Activated CD8-positive, alpha-beta T cell treated with anti-CD3 and anti-CD28 coated beads for 36 hours (primary cell): ENCODE measurements around the gene NOL4L. TPM values are rescaled to one million over a fixed set of nuclear protein-coding genes. Genes with fewer than 3 reads are reported as not detected.

Experiments used
- ATAC-seq: fragments of 200-7000 bp; cut with Tn5 transposase; one replicate; pipeline ENCODE4 v1.10.0; 2021; ENCODE audit warnings: mild to moderate bottlenecking, moderate library complexity
- CTCF ChIA-PET: fragments of 350-600 bp; sonication (Branson Sonifier 250); formaldehyde crosslinking; loops from one replicate; lab custom pipeline; 2021; ENCODE audit warnings: antibody characterized with exemption; lab: Charles Lee
- POLR2A ChIA-PET: fragments of 350-600 bp; sonication (Branson Sonifier 250); formaldehyde crosslinking; loops from one replicate; lab custom pipeline; 2021; ENCODE audit warnings: antibody characterized with exemption; lab: Charles Lee
- DNase-seq: peaks from one replicate; pipeline ENCODE4 v3.0.0-alpha.2; 2020
- H3K27ac Mint-ChIP-seq: one replicate; pipeline ENCODE4 v1.8.0; 2021; ENCODE audit warnings: mild to moderate bottlenecking, mixed read lengths
- H3K27me3 Mint-ChIP-seq: one replicate; pipeline ENCODE4 v1.8.0; 2021; ENCODE audit warnings: mixed read lengths
- H3K36me3 Mint-ChIP-seq: one replicate; pipeline ENCODE4 v1.8.0; 2021; ENCODE audit warnings: low read depth, mixed read lengths
- H3K4me1 Mint-ChIP-seq: one replicate; pipeline ENCODE4 v1.8.0; 2021; ENCODE audit warnings: low read depth, mixed read lengths
- H3K4me3 Mint-ChIP-seq: one replicate; pipeline ENCODE4 v1.8.0; 2021; ENCODE audit warnings: mild to moderate bottlenecking, moderate library complexity, mixed read lengths
- H3K9me3 Mint-ChIP-seq: one replicate; pipeline ENCODE4 v1.8.0; 2021; ENCODE audit warnings: mixed read lengths
- intact Hi-C: fragments of 100-400 bp; cut with micrococcal nuclease; formaldehyde crosslinking; loops from one replicate; pipeline ENCODE4 v1.10.0; 2022
- total RNA-seq, 2 experiments: library from RNA; stranded (reverse); gene quantifications; one replicate each; pipeline ENCODE4 v1.2.3, GENCODE V29; 2021
- TF ChIP-seq, protein P1 (sequence below): fragments of 200-600 bp; IDR thresholded peaks from one replicate; pipeline ENCODE4 v1.8.0; 2022; ENCODE audit warnings: antibody characterized with exemption, mild to moderate bottlenecking

NOL4L gene
- total RNA-seq, 2 experiments from 2014 or later, result 23.3 to 23.9 TPM

DNA sequence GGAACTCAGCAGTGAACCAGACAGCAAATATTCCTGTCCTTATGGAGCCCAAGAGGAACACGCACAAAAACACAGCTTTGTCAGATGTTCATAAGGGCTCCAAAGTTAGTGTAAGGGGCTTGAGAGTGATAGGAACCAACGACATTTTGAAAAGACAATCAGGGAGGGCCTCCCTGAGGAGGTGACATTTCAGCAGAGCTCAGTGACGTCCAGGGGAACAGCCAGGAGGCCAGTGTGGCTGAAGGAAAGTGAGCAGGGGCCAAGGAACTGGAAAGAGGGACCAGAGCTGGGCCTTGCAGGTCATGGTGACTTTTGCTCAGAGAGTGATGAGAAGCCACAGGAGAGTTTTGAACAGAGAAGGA is 16.1 kb downstream of the NOL4L start:
- no peaks in the 10 kb centered on the region for H3K36me3 Mint-ChIP-seq
- peaks cover 42% of the 10 kb centered on the region for H3K4me1 Mint-ChIP-seq
- POLR2A ChIA-PET, result interaction anchor here (1.3 kb wide), 1 partner anchor 17 kb away, joined by 5 read pairs; no protein-coding TSS in a partner anchor
- H3K27ac Mint-ChIP-seq, result peak overlapping the region; percentile 21
- ATAC-seq (no peak), DNase-seq (no peak)
- TF ChIP-seq, protein P1, sequence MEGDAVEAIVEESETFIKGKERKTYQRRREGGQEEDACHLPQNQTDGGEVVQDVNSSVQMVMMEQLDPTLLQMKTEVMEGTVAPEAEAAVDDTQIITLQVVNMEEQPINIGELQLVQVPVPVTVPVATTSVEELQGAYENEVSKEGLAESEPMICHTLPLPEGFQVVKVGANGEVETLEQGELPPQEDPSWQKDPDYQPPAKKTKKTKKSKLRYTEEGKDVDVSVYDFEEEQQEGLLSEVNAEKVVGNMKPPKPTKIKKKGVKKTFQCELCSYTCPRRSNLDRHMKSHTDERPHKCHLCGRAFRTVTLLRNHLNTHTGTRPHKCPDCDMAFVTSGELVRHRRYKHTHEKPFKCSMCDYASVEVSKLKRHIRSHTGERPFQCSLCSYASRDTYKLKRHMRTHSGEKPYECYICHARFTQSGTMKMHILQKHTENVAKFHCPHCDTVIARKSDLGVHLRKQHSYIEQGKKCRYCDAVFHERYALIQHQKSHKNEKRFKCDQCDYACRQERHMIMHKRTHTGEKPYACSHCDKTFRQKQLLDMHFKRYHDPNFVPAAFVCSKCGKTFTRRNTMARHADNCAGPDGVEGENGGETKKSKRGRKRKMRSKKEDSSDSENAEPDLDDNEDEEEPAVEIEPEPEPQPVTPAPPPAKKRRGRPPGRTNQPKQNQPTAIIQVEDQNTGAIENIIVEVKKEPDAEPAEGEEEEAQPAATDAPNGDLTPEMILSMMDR, result no peak
- CTCF ChIA-PET, result interaction anchor here (1.1 to 1.9 kb wide), 3 partner anchors 11 to 48 kb away, joined by 3 to 11 read pairs (median 4); no protein-coding TSS in a partner anchor
- H3K4me3 Mint-ChIP-seq, result no peak overlapping the region
- no peaks in the 10 kb centered on the region for H3K9me3 Mint-ChIP-seq
- intact Hi-C loops, result no loop called here
- no peaks in the 10 kb centered on the region for H3K27me3 Mint-ChIP-seq

DNA sequence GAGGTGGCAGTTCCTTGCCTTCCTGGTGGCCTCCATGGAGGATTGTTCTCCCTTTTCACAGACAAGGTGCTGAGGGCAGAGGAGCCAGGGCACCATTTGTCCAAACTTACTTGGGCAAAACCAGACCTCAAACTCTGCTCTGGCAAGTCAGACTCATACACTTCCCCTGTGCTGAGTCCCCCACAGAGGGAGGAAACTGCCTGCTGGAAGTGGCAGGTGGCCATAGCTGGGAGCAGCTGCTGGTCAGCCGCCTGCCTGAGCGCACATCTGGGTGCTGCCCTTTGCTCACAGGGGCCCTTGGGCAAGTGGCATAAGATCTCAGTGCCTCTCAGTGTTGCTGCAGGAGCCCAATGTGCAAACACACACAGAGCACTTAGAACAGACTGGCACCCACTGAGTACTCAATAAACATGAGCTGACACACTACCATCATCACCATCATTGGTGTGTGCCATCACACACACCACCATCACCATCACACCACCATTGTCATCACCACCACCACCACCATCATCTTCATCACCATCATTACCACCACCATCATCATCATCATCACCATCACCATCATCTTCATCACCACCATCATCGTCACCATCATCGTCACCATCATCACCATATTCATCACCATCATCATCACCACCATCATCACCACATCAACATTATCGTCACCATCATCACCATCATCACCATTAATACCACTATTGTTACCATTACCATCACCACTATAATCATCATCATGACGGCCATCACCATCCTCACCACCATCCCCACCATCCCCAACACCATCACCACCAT is 17.6 kb downstream of the NOL4L start:
- CTCF ChIA-PET, result interaction anchor here (0.6 to 1.9 kb wide), 3 partner anchors 9 to 126 kb away, joined by 3 to 7 read pairs (median 3); no protein-coding TSS in a partner anchor
- Mint-ChIP-seq H3K4me1 (peaks cover 40% of the 10 kb centered on the region), H3K36me3 (no peaks in the 10 kb centered on the region), H3K4me3 (no peak overlapping the region), H3K27me3 (no peaks in the 10 kb centered on the region), H3K9me3 (no peaks in the 10 kb centered on the region), H3K27ac (no peak overlapping the region)
- DNase-seq (no peak), ATAC-seq (no peak)
- POLR2A ChIA-PET, result interaction anchor here (1.1 to 2.4 kb wide), 6 partner anchors 9 to 30 kb away, joined by 3 to 6 read pairs (median 5); no protein-coding TSS in a partner anchor
- intact Hi-C loops, result no loop called here
- TF ChIP-seq, protein P1, result no peak

DNA sequence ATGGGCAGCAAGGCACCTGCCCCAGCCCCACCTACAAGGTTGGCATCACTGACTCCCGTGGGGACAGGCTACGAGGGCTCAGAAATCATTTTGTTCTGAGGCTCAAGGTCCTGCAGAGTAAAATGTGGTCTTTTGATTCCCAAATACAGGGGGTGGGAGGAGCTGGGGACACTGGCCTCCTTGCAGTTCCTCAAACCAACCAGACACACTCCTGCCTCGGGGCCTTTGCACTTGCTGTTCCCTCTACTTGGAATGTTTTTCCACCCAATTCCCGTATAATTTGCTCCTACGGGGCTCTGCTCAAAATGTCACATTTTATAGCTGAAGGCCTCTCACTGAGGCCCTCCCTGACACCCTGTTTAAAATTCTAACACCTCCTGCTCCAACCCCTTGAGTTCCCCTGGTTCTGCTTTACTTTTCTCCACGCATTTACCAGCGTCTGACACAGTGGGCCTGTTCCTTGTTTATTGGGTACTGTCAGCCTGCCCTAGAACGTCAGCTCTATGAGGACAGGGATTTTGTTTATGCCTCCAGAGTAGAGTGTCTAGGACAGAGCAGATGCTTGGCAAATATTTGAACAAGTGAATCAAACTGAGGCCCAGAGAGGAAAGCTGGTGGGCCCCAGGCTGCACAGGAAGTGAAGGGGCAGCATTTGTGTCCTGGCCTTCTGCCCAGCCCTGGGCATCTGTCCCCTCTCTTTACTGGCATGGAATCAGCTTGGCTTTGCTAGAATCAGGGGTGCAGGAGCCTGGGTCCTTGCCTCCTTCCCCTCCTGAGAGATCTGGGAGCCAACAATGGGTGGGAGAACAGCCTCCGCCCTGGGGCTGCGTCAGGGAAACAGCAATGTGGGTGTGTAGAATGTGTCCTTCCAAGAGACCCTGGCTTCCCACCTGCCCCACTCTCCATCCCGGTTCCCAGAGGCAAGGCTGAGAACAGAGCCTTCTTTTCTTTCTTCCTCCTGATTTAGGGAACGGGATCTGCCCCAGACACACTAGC is 18.5 kb downstream of the NOL4L start:
- Mint-ChIP-seq H3K27me3 (no peaks in the 10 kb centered on the region), H3K27ac (no peak overlapping the region), H3K4me3 (no peak overlapping the region), H3K4me1 (peaks cover 39% of the 10 kb centered on the region), H3K36me3 (no peaks in the 10 kb centered on the region), H3K9me3 (no peaks in the 10 kb centered on the region)
- intact Hi-C loops, result no loop called here
- TF ChIP-seq, protein P1, result no peak
- DNase-seq (no peak), ATAC-seq (no peak)
- CTCF ChIA-PET, result interaction anchor here (0.7 to 1.9 kb wide), 5 partner anchors 8 to 45 kb away, joined by 3 to 7 read pairs (median 3); no protein-coding TSS in a partner anchor
- POLR2A ChIA-PET, result interaction anchor here (0.7 to 2.4 kb wide), 8 partner anchors 9 to 42 kb away, joined by 3 to 6 read pairs (median 4); no protein-coding TSS in a partner anchor

DNA sequence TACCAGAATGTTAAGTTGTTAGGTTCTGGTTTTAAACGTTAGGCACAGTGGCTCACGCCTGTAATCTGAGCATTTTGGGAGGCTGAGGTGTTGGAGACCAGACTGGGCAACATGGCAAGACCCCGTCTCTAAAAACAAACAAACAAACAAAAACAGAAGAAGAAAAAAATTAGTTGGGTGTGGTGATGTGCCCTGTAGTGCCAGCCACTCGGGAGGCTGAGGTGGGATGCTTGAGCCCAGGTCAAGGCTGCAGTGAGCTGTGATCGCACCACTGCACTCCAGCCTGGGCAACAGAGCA is 19.4 kb downstream of the NOL4L start:
- Mint-ChIP-seq H3K27ac (peak overlapping the region; percentile 19), H3K4me3 (no peak overlapping the region), H3K9me3 (no peaks in the 10 kb centered on the region), H3K36me3 (no peaks in the 10 kb centered on the region), H3K27me3 (no peaks in the 10 kb centered on the region), H3K4me1 (peaks cover 44% of the 10 kb centered on the region)
- DNase-seq (no peak), ATAC-seq (no peak)
- ChIA-PET CTCF (interaction anchor here (1.1 to 1.9 kb wide), 2 partner anchors 12 to 44 kb away, joined by 3 to 7 read pairs; no protein-coding TSS in a partner anchor), POLR2A (interaction anchor here (0.9 to 1.1 kb wide), 2 partner anchors 20 to 27 kb away, joined by 3 read pairs; no protein-coding TSS in a partner anchor)
- TF ChIP-seq, protein P1, result no peak
- intact Hi-C loops, result no loop called here
